Type B pancreatic cell (in vitro differentiated cells): ENCODE results near the gene LITAFD. TPM values are rescaled to one million over a fixed set of nuclear protein-coding genes. Genes with fewer than 3 reads are reported as not detected.

Source experiments
- DNase-seq: peaks from one replicate; pipeline ENCODE4 v3.0.0; 2021; ENCODE audit warnings: mixed read lengths; ENCODE audit not compliant: unreplicated experiment; ENCODE audit errors: extremely low spot score
- H3K27ac Mint-ChIP-seq: 2 replicates; pipeline ENCODE4 v1.8.0; 2021; ENCODE audit warnings: mild to moderate bottlenecking, mixed read lengths
- H3K27me3 Mint-ChIP-seq: 2 replicates; pipeline ENCODE4 v1.8.0; 2021; ENCODE audit warnings: mixed read lengths
- H3K36me3 Mint-ChIP-seq: 2 replicates; pipeline ENCODE4 v1.8.0; 2021; ENCODE audit warnings: mixed read lengths
- H3K4me1 Mint-ChIP-seq: one replicate; pipeline ENCODE4 v1.8.0; 2021; ENCODE audit warnings: mixed read lengths; ENCODE audit not compliant: unreplicated experiment
- H3K4me3 Mint-ChIP-seq: 2 replicates; pipeline ENCODE4 v1.8.0; 2021; ENCODE audit warnings: mild to moderate bottlenecking, mixed read lengths
- H3K9me3 Mint-ChIP-seq: 2 replicates; pipeline ENCODE4 v1.8.0; 2021; ENCODE audit warnings: mixed read lengths
- total RNA-seq: library from RNA; stranded (reverse); gene quantifications from 2 replicates; pipeline ENCODE4 v1.2.1, GENCODE V29; 2021; ENCODE audit warnings: low replicate concordance
- TF ChIP-seq, protein P1 (sequence below): fragments of 200-600 bp; sonication (generic); conservative IDR thresholded peaks from 2 replicates; pipeline ENCODE4 v1.5.0; 2021; ENCODE audit warnings: antibody characterized with exemption, mild to moderate bottlenecking

The LITAFD gene
- total RNA-seq, 1 donor from 2014 or later, result not detected

DNA sequence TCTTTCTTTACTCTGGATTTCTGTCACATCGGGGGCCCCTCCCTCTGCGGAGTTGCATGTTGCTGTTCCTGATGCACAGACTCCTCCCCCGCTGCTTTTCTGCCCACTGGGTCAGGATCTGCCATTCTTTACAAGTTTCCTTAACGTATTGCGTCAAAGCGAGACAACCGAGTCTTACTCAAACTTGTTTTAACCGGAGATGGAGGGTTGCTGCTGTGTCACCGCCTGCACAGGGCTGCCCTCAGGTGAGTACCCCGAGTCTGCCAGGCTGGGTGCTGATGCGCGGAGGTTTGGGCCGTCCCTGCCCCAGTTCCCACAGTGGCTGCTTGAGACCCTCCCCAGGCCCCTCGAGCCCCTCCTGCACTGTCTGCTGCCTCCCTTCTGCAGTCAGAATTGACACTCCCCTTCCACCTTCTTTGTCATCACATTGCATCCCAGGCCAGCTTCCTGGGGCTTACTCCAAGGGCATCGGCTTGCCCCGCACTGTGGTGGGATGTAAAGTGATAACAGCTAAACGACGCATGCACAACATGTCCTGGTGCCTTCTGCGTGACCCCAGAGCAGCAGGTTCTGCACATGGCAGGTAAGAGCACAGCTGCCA, 32.6 kb upstream of the LITAFD start:
- Mint-ChIP-seq H3K4me3 (no peak overlapping the region), H3K9me3 (no peaks in the 10 kb centered on the region), H3K4me1 (peaks cover 5% of the 10 kb centered on the region), H3K36me3 (peaks cover 16% of the 10 kb centered on the region), H3K27me3 (no peaks in the 10 kb centered on the region), H3K27ac (peak overlapping the region; percentile 5)
- DNase-seq, result no peak
- TF ChIP-seq, protein P1, sequence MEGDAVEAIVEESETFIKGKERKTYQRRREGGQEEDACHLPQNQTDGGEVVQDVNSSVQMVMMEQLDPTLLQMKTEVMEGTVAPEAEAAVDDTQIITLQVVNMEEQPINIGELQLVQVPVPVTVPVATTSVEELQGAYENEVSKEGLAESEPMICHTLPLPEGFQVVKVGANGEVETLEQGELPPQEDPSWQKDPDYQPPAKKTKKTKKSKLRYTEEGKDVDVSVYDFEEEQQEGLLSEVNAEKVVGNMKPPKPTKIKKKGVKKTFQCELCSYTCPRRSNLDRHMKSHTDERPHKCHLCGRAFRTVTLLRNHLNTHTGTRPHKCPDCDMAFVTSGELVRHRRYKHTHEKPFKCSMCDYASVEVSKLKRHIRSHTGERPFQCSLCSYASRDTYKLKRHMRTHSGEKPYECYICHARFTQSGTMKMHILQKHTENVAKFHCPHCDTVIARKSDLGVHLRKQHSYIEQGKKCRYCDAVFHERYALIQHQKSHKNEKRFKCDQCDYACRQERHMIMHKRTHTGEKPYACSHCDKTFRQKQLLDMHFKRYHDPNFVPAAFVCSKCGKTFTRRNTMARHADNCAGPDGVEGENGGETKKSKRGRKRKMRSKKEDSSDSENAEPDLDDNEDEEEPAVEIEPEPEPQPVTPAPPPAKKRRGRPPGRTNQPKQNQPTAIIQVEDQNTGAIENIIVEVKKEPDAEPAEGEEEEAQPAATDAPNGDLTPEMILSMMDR, result no peak

- Mint-ChIP-seq H3K27me3 (no peaks in the 10 kb centered on the region), H3K36me3 (peaks cover 12% of the 10 kb centered on the region), H3K4me3 (no peak overlapping the region), H3K9me3 (no peaks in the 10 kb centered on the region), H3K4me1 (peaks cover 5% of the 10 kb centered on the region), H3K27ac (peak overlapping the region; percentile 58)
- TF ChIP-seq, protein P1, result no peak
- no peak for DNase-seq
Measured at GRCh38 chr16:8850279-8850885, 31.8 kb upstream of the LITAFD start.

DNA sequence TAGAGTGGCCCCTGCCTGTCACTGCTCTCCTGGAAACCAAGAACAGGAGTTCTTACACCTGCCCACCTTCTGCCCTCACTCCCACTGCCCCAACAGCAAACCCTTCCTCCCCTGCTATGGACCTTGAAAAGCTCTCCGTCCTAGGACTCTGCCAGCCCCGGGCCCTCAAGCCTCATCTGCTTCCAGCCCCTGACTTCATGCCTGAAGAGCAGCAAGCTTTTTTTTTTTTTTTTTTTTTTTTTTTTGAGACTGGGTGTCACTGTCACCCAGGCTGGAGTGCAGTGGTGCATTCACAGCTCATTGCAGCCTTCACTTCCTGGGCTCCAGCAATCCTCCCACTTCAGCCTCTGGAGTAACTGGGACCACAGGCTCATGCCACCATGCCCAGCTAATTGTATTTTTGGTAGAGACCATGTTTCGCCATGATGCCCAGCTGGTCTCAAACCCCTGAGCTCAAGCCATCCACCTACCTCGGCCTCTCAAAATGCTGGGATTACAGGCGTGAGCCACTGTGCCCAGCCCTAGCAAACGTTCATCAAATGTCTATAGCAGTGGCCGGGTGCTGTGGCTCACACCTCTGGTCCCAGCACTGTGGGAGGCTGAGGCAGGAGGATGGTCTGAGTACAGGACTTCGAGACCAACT, 30.3 kb upstream of the LITAFD start:
- Mint-ChIP-seq H3K9me3 (no peaks in the 10 kb centered on the region), H3K36me3 (peaks cover 17% of the 10 kb centered on the region), H3K4me3 (no peak overlapping the region), H3K27ac (peak overlapping the region; percentile 82), H3K4me1 (peaks cover 5% of the 10 kb centered on the region), H3K27me3 (no peaks in the 10 kb centered on the region)
- DNase-seq, result no peak
- TF ChIP-seq, protein P1, result no peak

GRCh38 chr16:8852534-8852933, 29.6 kb upstream of the LITAFD start:
- Mint-ChIP-seq H3K27ac (peak overlapping the region; percentile 60), H3K9me3 (no peaks in the 10 kb centered on the region), H3K4me3 (no peak overlapping the region), H3K27me3 (no peaks in the 10 kb centered on the region), H3K36me3 (peaks cover 17% of the 10 kb centered on the region), H3K4me1 (peaks cover 5% of the 10 kb centered on the region)
- no peak for DNase-seq
- TF ChIP-seq, protein P1, result no peak

DNA sequence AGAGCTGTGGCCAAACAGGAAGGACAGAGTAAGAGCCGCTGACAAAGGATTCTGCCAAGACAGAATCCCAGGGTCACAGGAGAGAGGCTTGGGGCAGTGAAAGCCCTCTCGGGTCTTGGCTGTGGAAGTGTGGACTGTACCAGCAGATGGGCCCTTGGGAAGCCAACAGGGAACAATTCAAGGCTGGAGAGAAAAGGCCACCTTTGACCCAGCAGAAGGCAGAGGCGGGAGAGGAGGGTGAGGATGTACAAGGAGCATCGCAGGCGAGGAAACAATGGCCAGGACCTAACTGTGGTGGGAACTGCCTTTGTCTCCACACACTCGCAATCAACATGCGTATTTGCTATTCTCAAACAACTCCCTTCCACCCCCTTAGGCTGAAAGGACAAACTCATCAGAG, 29.0 kb upstream of the LITAFD start:
- Mint-ChIP-seq H3K36me3 (peaks cover 17% of the 10 kb centered on the region), H3K27ac (peak overlapping the region; percentile 60), H3K27me3 (no peaks in the 10 kb centered on the region), H3K9me3 (no peaks in the 10 kb centered on the region), H3K4me3 (no peak overlapping the region), H3K4me1 (peaks cover 5% of the 10 kb centered on the region)
- no peak for DNase-seq
- TF ChIP-seq, protein P1, result no peak
